Calu3 (cell line): ENCODE measurements around the gene PRUNE2. TPM values are rescaled to one million over a fixed set of nuclear protein-coding genes. Genes with fewer than 3 reads are reported as not detected.

ENCODE experiments used
- BruUV-seq: library from RNA; stranded (reverse); fragments of 400-500 nt; replicated peaks from 2 replicates; lab custom pipeline; 2021; lab: Mats Ljungman, UMichigan
- CTCF ChIA-PET: fragments of 300-600 bp; sonication (Branson Sonifier 250); formaldehyde crosslinking; loops from one replicate; lab custom pipeline; 2022; ENCODE audit warnings: antibody characterized with exemption; lab: Charles Lee
- DNase-seq: peaks from one replicate; pipeline ENCODE4 v3.0.0; 2022
- H3K27ac Mint-ChIP-seq: one replicate; pipeline ENCODE4 v1.8.0; 2022; ENCODE audit warnings: mixed read lengths; ENCODE audit not compliant: unreplicated experiment
- H3K27me3 Mint-ChIP-seq: one replicate; pipeline ENCODE4 v1.8.0; 2022; ENCODE audit warnings: mixed read lengths; ENCODE audit not compliant: unreplicated experiment
- H3K36me3 Mint-ChIP-seq: one replicate; pipeline ENCODE4 v1.8.0; 2022; ENCODE audit warnings: mild to moderate bottlenecking, moderate library complexity, mixed read lengths; ENCODE audit not compliant: insufficient read depth, unreplicated experiment
- H3K4me1 Mint-ChIP-seq: one replicate; pipeline ENCODE4 v1.8.0; 2022; ENCODE audit warnings: mild to moderate bottlenecking, low read depth, mixed read lengths; ENCODE audit not compliant: unreplicated experiment
- H3K4me3 Mint-ChIP-seq: one replicate; pipeline ENCODE4 v1.8.0; 2022; ENCODE audit warnings: mild to moderate bottlenecking, low read depth, moderate library complexity, mixed read lengths; ENCODE audit not compliant: unreplicated experiment
- H3K9me3 Mint-ChIP-seq: one replicate; pipeline ENCODE4 v1.8.0; 2022; ENCODE audit warnings: low read depth, mixed read lengths; ENCODE audit not compliant: unreplicated experiment
- CTCF ChIP-seq: fragments of 200-600 bp; IDR thresholded peaks from one replicate; pipeline ENCODE4 v1.8.0; 2022; ENCODE audit warnings: antibody characterized with exemption; ENCODE audit not compliant: unreplicated experiment
- intact Hi-C: fragments of 100-400 bp; cut with micrococcal nuclease; formaldehyde crosslinking; loops from one replicate; pipeline ENCODE4 v1.10.0; 2022; ENCODE audit not compliant: unreplicated experiment
- total RNA-seq: library from RNA; stranded (reverse); gene quantifications from 2 replicates; pipeline ENCODE4 v1.2.3, GENCODE V29; 2022

PRUNE2 gene
- total RNA-seq, 1 experiment from 2014 or later: 0.07 TPM

- intact Hi-C loops: no loop called here
- CTCF ChIA-PET: no interaction called here
- H3K27me3 Mint-ChIP-seq: peaks cover 31% of the 10 kb centered on the region
- H3K36me3 Mint-ChIP-seq: no peaks in the 10 kb centered on the region
- no peak for DNase-seq
- BruUV-seq: no TSS peak
- H3K27ac Mint-ChIP-seq: no peak overlapping the region
- no peak overlapping the region for H3K4me3 Mint-ChIP-seq
- no peaks in the 10 kb centered on the region for H3K9me3 Mint-ChIP-seq
- no peaks in the 10 kb centered on the region for H3K4me1 Mint-ChIP-seq
- no peak for TF ChIP-seq CTCF
Measured at GRCh38 chr9:76734716-76735115, 171.2 kb downstream of the PRUNE2 start.

- BruUV-seq: no TSS peak
- CTCF ChIA-PET: no interaction called here
- Mint-ChIP-seq H3K36me3 (no peaks in the 10 kb centered on the region), H3K27ac (no peak overlapping the region), H3K4me3 (no peak overlapping the region), H3K27me3 (peaks cover 23% of the 10 kb centered on the region), H3K4me1 (no peaks in the 10 kb centered on the region), H3K9me3 (no peaks in the 10 kb centered on the region)
- no peak for DNase-seq
- intact Hi-C loops: no loop called here
- no peak for TF ChIP-seq CTCF
Measured at GRCh38 chr9:76733096-76733495, 172.8 kb downstream of the PRUNE2 start.

- Mint-ChIP-seq H3K4me1 (no peaks in the 10 kb centered on the region), H3K27me3 (peaks cover 23% of the 10 kb centered on the region), H3K9me3 (no peaks in the 10 kb centered on the region), H3K4me3 (no peak overlapping the region), H3K27ac (no peak overlapping the region), H3K36me3 (no peaks in the 10 kb centered on the region)
- no peak for DNase-seq
- no peak for TF ChIP-seq CTCF
- CTCF ChIA-PET: no interaction called here
- intact Hi-C loops: no loop called here
- no TSS peak for BruUV-seq
Measured at GRCh38 chr9:76732341-76732958, 173.5 kb downstream of the PRUNE2 start.

GRCh38 chr9:76730801-76731200 lies 175.1 kb downstream of the PRUNE2 start:
- H3K9me3 Mint-ChIP-seq: no peaks in the 10 kb centered on the region
- CTCF ChIA-PET: no interaction called here
- no peaks in the 10 kb centered on the region for H3K36me3 Mint-ChIP-seq
- H3K4me1 Mint-ChIP-seq: no peaks in the 10 kb centered on the region
- H3K4me3 Mint-ChIP-seq: no peak overlapping the region
- H3K27ac Mint-ChIP-seq: no peak overlapping the region
- BruUV-seq: no TSS peak
- no peak for DNase-seq
- intact Hi-C loops: no loop called here
- TF ChIP-seq CTCF: no peak
- H3K27me3 Mint-ChIP-seq: peaks cover 23% of the 10 kb centered on the region
